HL-60 (cell line): ENCODE data around the gene CD40.
A peak's percentile ranks its signal among the peaks of the same experiment; 100 is the strongest.

Source experiments
- DNase-seq, 2 experiments: peaks; one replicate each; pipeline ENCODE4 v3.0.0-alpha.2; 2010 to 2020; ENCODE audit warnings: low read depth in 1 of 2, low spot score in 1 of 2
- H3K27ac ChIP-seq: fragments of 250-450 bp; sonication (Bioruptor Pico); replicated peaks from 2 replicates; pipeline ENCODE4 v1.5.1; 2020; ENCODE audit warnings: mild to moderate bottlenecking, moderate library complexity
- H3K27me3 ChIP-seq: fragments of 250-450 bp; sonication (Bioruptor Pico); 2 replicates; pipeline ENCODE4 v1.5.1; 2021; ENCODE audit warnings: mild to moderate bottlenecking, moderate library complexity; ENCODE audit not compliant: insufficient read depth, poor library complexity, severe bottlenecking
- H3K4me3 ChIP-seq: replicated peaks from 2 replicates; pipeline ENCODE4 v1.5.1; 2011; ENCODE audit warnings: mild to moderate bottlenecking, control low read depth, low read length; ENCODE audit not compliant: insufficient read depth
- CTCF ChIP-seq: IDR thresholded peaks from one replicate; pipeline ENCODE4 v1.5.1; 2011; ENCODE audit warnings: low read length, control low read depth, inconsistent platforms; ENCODE audit not compliant: insufficient read depth
- GABPA ChIP-seq: IDR thresholded peaks from 2 replicates; pipeline ENCODE4 v1.6.1; 2012; ENCODE audit warnings: low read depth
- POLR2AphosphoS5 ChIP-seq: IDR thresholded peaks from 2 replicates; pipeline ENCODE4 v1.6.1; 2012; ENCODE audit warnings: low read depth
- REST ChIP-seq: IDR thresholded peaks from 2 replicates; pipeline ENCODE4 v1.6.1; 2012; ENCODE audit warnings: low read depth; ENCODE audit not compliant: insufficient replicate concordance
- SPI1 ChIP-seq: IDR thresholded peaks from 2 replicates; pipeline ENCODE4 v1.6.1; 2012; ENCODE audit warnings: low read depth, mild to moderate bottlenecking, borderline replicate concordance
- long read RNA-seq: library from polyadenylated mRNA; unstranded; transcript quantifications from one replicate; pipeline ENCODE4 v2.0.0, GENCODE V29; 2020

Gene CD40
- long read RNA-seq = 0 reads

DNA sequence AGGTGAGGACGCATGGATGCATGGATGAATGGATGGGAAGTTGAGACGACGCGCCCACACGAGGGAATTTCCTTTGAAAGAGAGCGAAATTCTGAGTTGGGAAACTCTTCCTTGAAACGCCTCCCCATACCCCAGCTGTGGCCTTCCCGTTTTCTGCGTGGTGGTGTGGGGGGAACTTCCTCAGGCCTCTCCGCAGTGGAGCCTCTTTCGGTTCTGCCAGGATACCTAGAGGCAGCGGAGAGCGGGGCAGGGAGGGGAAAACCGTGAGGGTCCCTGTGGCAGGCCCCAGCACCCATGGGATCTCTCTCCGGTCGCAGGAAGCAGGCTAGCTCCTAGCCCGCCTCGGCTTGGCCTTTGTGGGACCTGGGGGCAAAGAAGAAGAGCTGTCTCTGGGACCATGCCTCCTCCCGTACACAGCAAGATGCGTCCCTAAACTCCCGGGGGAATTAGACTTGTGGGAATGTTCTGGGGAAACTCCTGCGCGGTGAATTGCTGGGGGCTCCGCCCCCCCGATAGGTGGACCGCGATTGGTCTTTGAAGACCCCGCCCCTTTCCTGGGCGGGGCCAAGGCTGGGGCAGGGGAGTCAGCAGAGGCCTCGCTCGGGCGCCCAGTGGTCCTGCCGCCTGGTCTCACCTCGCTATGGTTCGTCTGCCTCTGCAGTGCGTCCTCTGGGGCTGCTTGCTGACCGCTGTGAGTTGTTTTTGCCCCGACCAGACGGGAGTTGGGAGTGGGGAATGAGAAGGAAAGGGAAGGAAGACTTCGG lies at the start of gene CD40:
TSS of gene CD40 (plus strand) at position 611 of the 764 bp plus-strand sequence. CDS start at position 641, 30 bp downstream.
- TF ChIP-seq SPI1 (peak; percentile 77; the same call in 1 of the 2 replicates), REST (no peak)
- Histone ChIP-seq H3K4me3 (peak within 1 kb of the TSS; percentile 32), H3K27me3 (peaks cover 31% of the 10 kb centered on the region), H3K27ac (no peak within 1 kb of the TSS)
- DNase-seq = peak; percentile 14 to 45

DNA sequence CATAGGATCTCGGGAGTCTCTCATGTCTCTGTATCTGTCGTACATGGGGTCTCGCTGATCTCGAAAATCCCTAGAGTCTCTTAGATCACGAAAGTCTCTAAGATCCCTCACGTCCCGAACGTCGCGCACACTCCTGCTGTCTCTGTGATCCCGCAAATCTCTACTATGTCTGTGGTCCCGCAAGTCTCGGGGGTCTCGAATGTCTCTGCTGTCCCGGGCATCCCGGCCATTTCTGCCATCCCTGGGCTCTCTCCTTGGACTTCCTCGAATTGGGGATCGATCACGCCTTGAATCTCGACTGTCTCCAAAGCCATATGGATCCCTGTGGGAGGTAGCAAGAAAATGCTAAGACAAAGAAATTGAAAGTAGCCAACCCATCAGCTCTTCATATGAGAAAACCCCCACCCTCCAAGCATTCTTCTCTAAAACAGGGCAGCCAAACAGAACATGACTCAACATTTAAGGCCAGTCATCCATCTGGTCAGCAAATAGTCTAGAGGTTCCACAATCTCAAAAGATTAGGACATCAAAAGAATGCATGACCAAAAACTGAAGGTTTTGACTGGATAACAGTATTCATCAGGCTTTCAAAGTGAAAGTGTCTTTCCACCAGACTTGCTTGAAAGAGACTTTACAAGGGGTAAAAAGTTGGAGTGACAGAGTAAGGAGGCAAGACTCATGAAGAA lies 47.8 kb upstream of the CD40 start:
- DNase-seq = no peak
- no peak overlapping the region for H3K27ac ChIP-seq
- no peaks in the 10 kb centered on the region for H3K27me3 ChIP-seq
- H3K4me3 ChIP-seq = no peak overlapping the region
- TF ChIP-seq SPI1 = no peak
- no peak for TF ChIP-seq CTCF
- TF ChIP-seq REST = no peak
- no peak for TF ChIP-seq POLR2AphosphoS5
- TF ChIP-seq GABPA = no peak

GRCh38 chr20:46071573-46071972 lies 46.5 kb upstream of the CD40 start:
- Histone ChIP-seq H3K4me3 (no peak overlapping the region), H3K27ac (no peak overlapping the region), H3K27me3 (no peaks in the 10 kb centered on the region)
- TF ChIP-seq REST = no peak
- no peak for TF ChIP-seq GABPA
- TF ChIP-seq SPI1 = no peak
- TF ChIP-seq POLR2AphosphoS5 = no peak
- TF ChIP-seq CTCF = no peak
- no peak for DNase-seq
